GM19193 (cell line): Measurements from ENCODE around the gene DPCD.

ENCODE experiments used
- POLR2A ChIP-seq: IDR thresholded peaks from 4 replicates; pipeline ENCODE4 v1.6.1; 2011; ENCODE audit not compliant: insufficient read depth, insufficient read length; ENCODE audit errors: extremely low read depth

Gene DPCD

DNA sequence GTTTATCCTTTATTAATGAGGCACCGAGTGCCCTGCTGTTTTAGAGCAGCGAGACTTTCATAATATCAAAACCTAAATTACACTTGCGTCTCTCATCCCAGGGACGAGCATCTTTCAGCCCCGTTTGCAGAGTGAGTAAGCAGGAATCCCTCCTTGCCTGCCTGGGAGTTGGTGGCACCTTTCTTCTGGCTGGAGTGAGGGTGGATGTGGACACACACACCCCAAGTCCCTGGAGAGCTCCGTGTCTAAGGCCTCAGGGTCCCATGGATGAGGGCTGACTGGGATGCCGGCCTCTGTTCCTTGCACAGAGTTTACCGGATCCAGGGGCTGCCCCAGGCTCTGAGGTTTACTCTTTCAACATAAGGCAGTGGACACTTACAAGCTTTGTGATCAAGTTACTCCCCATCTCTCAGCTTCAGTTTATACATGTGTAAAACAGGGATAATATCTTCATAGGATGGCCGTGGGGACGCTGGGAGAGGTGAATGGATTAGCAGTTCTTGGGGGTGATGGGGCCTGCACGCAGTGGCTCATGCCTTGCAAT, 24.6 kb upstream of the DPCD start:
- no peak for TF ChIP-seq POLR2A

GRCh38 chr10:101564490-101564991, 23.6 kb upstream of the DPCD start:
- no peak for TF ChIP-seq POLR2A

GRCh38 chr10:101565370-101565900, 22.7 kb upstream of the DPCD start:
- TF ChIP-seq POLR2A: no peak

DNA sequence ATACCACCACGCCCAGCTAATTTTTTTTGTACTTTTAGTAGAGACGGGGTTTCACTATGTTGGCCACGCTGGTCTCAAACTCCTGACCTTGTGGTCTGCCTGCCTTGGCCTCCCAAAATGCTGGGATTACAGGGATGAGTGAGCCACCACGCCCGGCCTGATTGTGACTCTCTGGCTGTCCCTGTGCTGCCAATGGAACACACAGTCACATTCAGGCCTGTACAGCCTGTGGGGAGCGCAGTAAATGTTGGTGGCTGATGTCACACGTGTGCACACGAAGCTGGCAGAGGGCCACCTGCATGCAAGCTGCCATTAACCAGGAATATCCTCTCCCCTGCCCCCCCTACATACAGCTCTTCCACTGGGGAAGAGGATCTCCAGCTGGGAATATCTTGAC, 22.2 kb upstream of the DPCD start:
- no peak for TF ChIP-seq POLR2A

GRCh38 chr10:101566333-101567164, 21.6 kb upstream of the DPCD start:
- no peak for TF ChIP-seq POLR2A

DNA sequence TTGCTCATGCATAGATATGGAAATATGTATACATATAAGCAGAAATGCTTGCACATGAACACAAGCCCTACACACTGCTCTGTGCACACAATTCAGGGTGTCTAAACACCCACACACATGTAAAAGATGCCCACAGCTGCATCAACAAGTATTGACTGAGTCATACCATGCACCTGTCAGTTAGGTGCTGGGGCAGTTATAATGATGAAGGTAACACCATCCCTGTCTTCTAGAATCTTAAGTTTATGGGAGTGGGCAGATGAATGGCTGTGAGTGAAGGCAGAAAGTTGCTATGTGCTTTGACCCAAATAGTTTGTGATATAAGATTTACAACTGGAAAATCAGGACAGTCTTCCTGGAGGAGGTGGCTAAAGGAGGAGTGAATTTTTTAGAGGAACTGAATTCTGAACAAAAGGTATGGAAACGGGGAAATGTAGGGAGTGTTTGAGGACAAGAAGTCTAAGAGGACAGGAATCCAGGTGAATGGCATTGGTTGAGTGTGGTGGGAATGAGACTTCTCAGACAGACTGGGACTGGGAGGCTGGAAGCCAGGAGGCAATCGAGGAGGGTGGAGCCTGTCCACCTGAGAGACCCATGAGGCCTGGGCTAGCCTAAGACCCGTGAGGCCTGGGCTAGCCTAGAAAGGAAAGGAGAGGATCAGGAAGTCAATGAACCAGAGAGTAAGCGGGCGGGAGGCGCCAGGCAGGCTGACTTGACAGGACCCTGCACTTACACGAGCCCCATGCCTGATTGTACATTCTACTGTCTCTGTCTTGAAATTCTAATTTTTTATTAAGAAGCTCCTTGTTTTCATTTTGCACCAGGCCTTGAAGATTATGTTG, 20.7 kb upstream of the DPCD start:
- no peak for TF ChIP-seq POLR2A

- no peak for TF ChIP-seq POLR2A
These were observed 19.9 kb upstream of the DPCD start for GRCh38 chr10:101568054-101568745.

- no peak for TF ChIP-seq POLR2A
These were observed 18.8 kb upstream of the DPCD start for GRCh38 chr10:101569323-101569621.

DNA sequence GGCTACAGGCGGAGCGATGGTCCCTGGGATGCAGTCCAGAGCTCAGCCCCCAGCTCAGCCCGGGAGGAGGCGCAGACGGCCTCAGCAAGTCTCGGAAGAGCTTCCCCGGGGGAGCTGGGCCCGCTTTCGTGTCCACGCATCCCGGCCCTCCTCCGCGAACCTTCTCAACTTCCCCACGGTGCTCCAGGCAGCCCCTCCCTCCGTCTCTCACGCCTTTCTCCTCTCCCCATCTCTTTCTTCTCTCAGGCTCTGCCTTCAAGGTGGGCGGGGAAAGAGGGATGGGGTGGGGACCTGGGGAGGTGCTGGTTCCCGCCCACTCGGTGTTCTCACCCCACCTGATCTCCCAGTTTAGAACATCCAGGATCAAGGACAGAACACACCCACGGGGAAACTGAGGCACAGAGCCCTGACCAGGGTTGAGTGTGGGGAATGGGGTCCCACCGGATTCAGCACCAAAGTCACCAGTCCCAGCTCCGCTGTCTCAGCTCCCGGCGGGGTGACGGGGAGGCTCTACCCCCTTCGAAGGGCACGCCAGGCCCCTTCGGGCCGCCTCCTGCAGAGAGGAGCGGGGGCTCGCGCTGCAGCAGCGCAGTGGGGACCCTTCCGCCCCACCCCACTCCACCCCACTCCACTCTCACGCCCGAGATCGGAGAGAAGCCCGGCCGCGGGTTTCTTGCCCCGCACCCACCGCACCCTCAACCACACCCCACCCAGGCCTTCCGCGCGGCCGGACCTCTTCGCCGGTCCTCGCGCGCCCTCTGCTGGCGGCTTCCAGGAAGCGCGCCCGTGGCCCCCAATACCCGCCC, 18.3 kb upstream of the DPCD start:
- TF ChIP-seq POLR2A: no peak

DNA sequence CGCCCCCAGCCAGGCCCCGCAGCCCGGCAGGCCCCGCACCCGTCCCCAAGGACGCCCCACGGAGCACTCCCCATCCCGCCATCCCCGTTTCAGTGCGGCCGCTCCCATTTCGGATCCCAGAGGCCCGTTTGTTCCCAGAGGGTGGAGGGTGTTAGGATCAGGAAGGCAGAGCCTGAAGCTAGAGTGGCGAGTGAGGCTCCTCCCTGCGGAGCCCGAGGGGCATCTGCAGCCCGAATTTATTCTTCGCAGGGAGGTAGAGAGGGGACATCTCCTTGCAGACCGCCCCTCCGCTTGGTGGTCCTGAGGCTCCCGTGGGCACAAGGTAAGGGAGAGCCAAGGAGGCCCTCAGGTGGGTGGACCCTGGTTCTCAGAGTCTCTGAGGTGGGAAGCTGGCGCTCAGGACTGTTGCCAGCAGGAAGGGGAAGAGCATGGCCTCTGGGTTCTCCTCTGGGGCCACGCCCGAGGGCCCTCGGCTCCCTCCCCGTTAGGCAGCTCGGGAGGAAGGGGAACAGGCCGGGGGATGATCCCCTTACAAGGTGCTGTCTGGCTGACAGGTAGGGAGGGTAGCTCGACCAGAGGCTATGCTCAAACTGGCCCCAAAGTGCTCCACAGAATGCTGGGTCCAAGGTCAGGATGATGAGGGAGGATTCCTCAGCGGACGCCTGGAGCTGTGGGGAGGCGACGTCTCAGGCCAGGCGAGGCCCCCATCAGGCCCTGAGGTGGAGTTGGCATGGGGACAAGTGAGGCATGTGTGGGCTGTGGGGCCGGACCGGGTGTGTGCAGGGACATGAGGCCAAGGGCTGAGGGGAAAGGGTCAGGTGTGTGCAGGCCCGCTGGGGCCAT, 17.5 kb upstream of the DPCD start:
- no peak for TF ChIP-seq POLR2A

DNA sequence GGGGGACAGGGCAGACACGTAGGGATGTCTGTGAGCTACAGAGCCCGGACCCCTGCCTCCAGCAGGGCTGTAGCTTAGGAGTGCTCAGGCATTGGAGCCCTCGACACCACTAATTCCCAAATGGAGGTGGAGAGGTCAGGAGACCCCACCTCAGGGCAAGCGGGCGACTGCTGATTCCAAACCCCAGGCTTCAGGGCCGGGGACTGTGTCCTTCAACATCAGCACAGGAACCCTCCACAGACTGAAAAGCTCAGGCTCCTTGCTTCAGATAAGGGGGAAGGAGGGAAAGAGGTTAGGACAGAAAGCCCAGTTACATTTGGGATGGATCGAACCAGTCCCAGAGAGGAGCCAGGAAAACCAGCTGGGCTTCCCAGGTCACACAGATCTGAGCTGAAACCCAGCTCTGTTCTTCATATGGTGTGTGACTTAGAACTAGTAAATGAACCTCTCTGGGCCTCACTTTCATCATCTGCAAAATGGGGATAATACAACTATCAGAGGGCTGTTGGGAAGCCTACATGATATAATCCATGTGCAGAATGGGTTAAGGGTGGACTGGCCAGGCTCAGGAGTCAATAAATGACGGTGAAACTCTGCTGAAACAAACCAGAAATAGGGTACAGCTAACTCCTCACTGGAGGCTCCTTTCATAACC, 16.7 kb upstream of the DPCD start:
- no peak for TF ChIP-seq POLR2A

DNA sequence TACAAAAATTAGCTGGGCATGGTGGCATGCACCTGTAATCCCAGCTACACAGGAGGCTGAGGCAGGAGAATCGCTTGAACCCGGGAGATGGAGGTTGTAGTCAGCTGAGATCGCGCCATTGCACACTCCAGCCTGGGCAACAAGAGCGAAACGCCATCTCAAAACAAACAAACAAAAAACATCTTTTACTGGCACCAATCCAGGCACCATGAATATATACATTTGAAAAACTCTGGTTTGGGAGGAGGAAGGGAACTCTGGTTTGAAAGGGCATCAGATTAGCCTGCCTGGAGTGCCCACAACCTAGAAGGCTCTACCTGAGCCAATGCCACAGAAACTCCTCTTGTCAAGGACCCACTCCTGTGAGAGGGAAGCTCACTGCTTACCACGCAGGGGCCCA, 16.0 kb upstream of the DPCD start:
- TF ChIP-seq POLR2A: no peak

DNA sequence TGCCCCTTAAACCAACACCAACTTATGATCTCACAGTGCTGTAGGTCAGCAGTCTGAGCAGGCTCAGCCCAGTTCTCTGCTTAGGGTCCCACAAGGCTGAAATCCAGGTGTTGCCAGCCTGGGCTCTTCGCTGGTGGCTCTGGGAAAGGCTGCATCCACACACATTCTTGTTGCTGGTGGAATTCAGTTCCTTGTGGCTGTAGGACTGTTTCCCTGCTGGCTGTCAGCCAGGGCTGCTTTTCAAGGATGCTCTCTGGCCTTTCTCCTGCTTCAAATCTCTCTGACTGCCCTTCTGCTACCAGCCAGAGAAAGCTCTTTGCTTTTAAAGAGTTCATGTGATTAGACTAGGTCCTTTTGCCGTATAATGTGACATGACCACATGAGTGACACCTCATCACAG, 15.3 kb upstream of the DPCD start:
- no peak for TF ChIP-seq POLR2A
